Liver (tissue), 9 donors: ENCODE data around the gene TMED9. TPM values are rescaled to one million over a fixed set of nuclear protein-coding genes. Genes with fewer than 3 reads are reported as not detected.

Source experiments
- DNase-seq: peaks from one replicate; pipeline ENCODE4 v3.0.0-alpha.2; 2017; ENCODE audit warnings: low spot score
- H3K27ac ChIP-seq, 2 donors: one replicate each; pipeline ENCODE4 v1.7.0; 2013; ENCODE audit warnings: inconsistent platforms in 2 of 2, low read length in 2 of 2, control low read depth in 1 of 2, low read depth in 1 of 2, mild to moderate bottlenecking in 1 of 2
- H3K27me3 ChIP-seq, 4 donors: one replicate each; pipeline versions ENCODE4 v1.6.1 to v1.7.0; 2013; ENCODE audit warnings: low read length in 3 of 4, inconsistent platforms in 1 of 4, mild to moderate bottlenecking in 1 of 4, moderate library complexity in 1 of 4; ENCODE audit not compliant: control insufficient read depth in 4 of 4, insufficient read depth in 4 of 4
- H3K36me3 ChIP-seq, 4 donors: one replicate each; pipeline versions ENCODE4 v1.6.1 to v1.7.0; 2013; ENCODE audit warnings: low read length in 3 of 4, mild to moderate bottlenecking in 3 of 4, low read depth in 1 of 4, moderate library complexity in 1 of 4; ENCODE audit not compliant: control insufficient read depth in 4 of 4, insufficient read depth in 3 of 4
- H3K4me1 ChIP-seq, 4 donors: one replicate each; pipeline versions ENCODE4 v1.6.1 to v1.7.0; 2013; ENCODE audit warnings: low read length in 3 of 4, mild to moderate bottlenecking in 3 of 4, moderate library complexity in 1 of 4; ENCODE audit not compliant: control insufficient read depth in 4 of 4, insufficient read depth in 4 of 4
- H3K4me3 ChIP-seq, 3 donors: one replicate each; pipeline versions ENCODE4 v1.6.1 to v1.7.0; 2013; ENCODE audit warnings: low read length in 3 of 3, control low read depth in 1 of 3, low read depth in 1 of 3, mild to moderate bottlenecking in 1 of 3
- H3K9ac ChIP-seq, 2 donors: one replicate each; pipeline ENCODE4 v1.7.0; 2013; ENCODE audit warnings: low read length in 2 of 2, mild to moderate bottlenecking in 2 of 2, moderate library complexity in 2 of 2, control low read depth in 1 of 2, low read depth in 1 of 2
- H3K9me3 ChIP-seq, 4 donors: one replicate each; pipeline versions ENCODE4 v1.6.1 to v1.7.0; 2013; ENCODE audit warnings: low read length in 3 of 4; ENCODE audit not compliant: control insufficient read depth in 4 of 4
- ATF3 ChIP-seq: IDR thresholded peaks from 2 replicates; pipeline ENCODE4 v1.6.1; 2016; ENCODE audit warnings: antibody characterized with exemption
- CTCF ChIP-seq: fragments of 150-350 bp; IDR thresholded peaks from 2 replicates; pipeline ENCODE4 v1.5.1; 2017; ENCODE audit warnings: improper control_type of control experiment, low read depth, low read length; ENCODE audit not compliant: missing input control
- EGR1 ChIP-seq, 2 donors: IDR thresholded peaks; 2 replicates each; pipeline ENCODE4 v1.6.1; 2016 to 2018; ENCODE audit warnings: antibody characterized with exemption in 2 of 2, low read depth in 2 of 2
- FOXA1 ChIP-seq: IDR thresholded peaks from 2 replicates; pipeline ENCODE4 v1.6.1; 2016; ENCODE audit warnings: antibody characterized with exemption
- FOXA2 ChIP-seq: IDR thresholded peaks from 2 replicates; pipeline ENCODE4 v1.6.1; 2016; ENCODE audit warnings: antibody characterized with exemption
- GABPA ChIP-seq, 2 donors: IDR thresholded peaks in 1 of 2; conservative IDR thresholded peaks in 1 of 2; 2 replicates each; pipeline ENCODE4 v1.6.1; 2016; ENCODE audit warnings: antibody characterized with exemption in 2 of 2, mild to moderate bottlenecking in 1 of 2, moderate library complexity in 1 of 2
- HNF4A ChIP-seq, 2 donors: conservative IDR thresholded peaks; 2 replicates each; pipeline ENCODE4 v1.6.1; 2016; ENCODE audit warnings: antibody characterized with exemption in 2 of 2, mild to moderate bottlenecking in 2 of 2
- JUND ChIP-seq, 2 donors: IDR thresholded peaks; 2 replicates each; pipeline ENCODE4 v1.6.1; 2016; ENCODE audit warnings: antibody characterized with exemption in 2 of 2
- MAX ChIP-seq: IDR thresholded peaks from 2 replicates; pipeline ENCODE4 v1.6.1; 2016; ENCODE audit warnings: antibody characterized with exemption
- NR2F2 ChIP-seq: IDR thresholded peaks from 2 replicates; pipeline ENCODE4 v1.6.1; 2016; ENCODE audit warnings: antibody characterized with exemption
- RAD21 ChIP-seq, 2 donors: IDR thresholded peaks; 2 replicates each; pipeline ENCODE4 v1.6.1; 2016; ENCODE audit warnings: antibody characterized with exemption in 2 of 2, mild to moderate bottlenecking in 2 of 2
- RXRA ChIP-seq, 2 donors: IDR thresholded peaks; 2 replicates each; pipeline ENCODE4 v1.6.1; 2017 to 2018; ENCODE audit warnings: antibody characterized with exemption in 2 of 2, mild to moderate bottlenecking in 1 of 2
- SP1 ChIP-seq: IDR thresholded peaks from 2 replicates; pipeline ENCODE4 v1.6.1; 2018; ENCODE audit warnings: antibody characterized with exemption, mild to moderate bottlenecking
- ZBTB33 ChIP-seq: IDR thresholded peaks from 2 replicates; pipeline ENCODE4 v1.6.1; 2016; ENCODE audit warnings: antibody characterized with exemption
- WGBS: extraction: QIAGEN DNeasy Blood & Tissue Kit; methylation state at CpG from one replicate; pipeline ENCODE4 v1.1.7; 2013; 5-methylcytosine and 5-hydroxymethylcytosine counted together
- polyA plus RNA-seq, 2 donors: library from polyadenylated mRNA; stranded (reverse) in 1 of 2; unstranded in 1 of 2; fragments of 200-250 nt in 1 of 2; fragments of >200 nt in 1 of 2; fragmentation: Nextera tagmentation in 1 of 2; extraction: Ambion mirVana in 1 of 2; gene quantifications; one replicate each; pipeline versions ENCODE4 v1.2.1 to v1.2.3, GENCODE V29; 2013 to 2015
- total RNA-seq, 2 donors: library from RNA; depleted of rRNA; stranded (reverse); fragments of >200 nt; gene quantifications; one replicate each; pipeline ENCODE4 v1.2.3, GENCODE V29; 2014
- donor health status: healthy.
- donor health status: healthy.
- donor health status: healthy.
- donor health status: healthy.
- donor health status: healthy.

TMED9 gene
- total and polyA plus RNA-seq, 4 donors, result 66.7 to 234 (median 106) TPM

GRCh38 chr5:177601126-177601525, 9.1 kb downstream of the TMED9 start (continued):
- TF ChIP-seq RXRA (IDR thresholded peaks at IDR 0.05), result no peak
- TF ChIP-seq FOXA2, result no peak
- TF ChIP-seq ATF3, result no peak
- no peak for TF ChIP-seq HNF4A (conservative IDR thresholded peaks at IDR 0.05)
- TF ChIP-seq SP1, result no peak
- no peak for TF ChIP-seq NR2F2
- no peak for TF ChIP-seq ZBTB33
- TF ChIP-seq GABPA (IDR thresholded peaks at IDR 0.05 in 1 of 2, conservative IDR thresholded peaks at IDR 0.05 in 1 of 2), result no peak
- no peak for TF ChIP-seq FOXA1
- TF ChIP-seq MAX, result no peak
- no peak for TF ChIP-seq EGR1 (IDR thresholded peaks at IDR 0.05; ENCODE audit: low read depth in 2 of 2)

GRCh38 chr5:177601577-177602457, 9.8 kb downstream of the TMED9 start:
- Histone ChIP-seq H3K4me1 (peaks cover 0 to 19% (median 10%) of the 10 kb centered on the region in 4 donors), H3K36me3 (peaks cover 0 to 7% (median 0%) of the 10 kb centered on the region in 4 donors), H3K9ac (no peak overlapping the region), H3K27ac (no peak overlapping the region), H3K4me3 (no peak overlapping the region), H3K27me3 (no peaks in the 10 kb centered on the region), H3K9me3 (no peaks in the 10 kb centered on the region)
- 93% methylated on average over 13 of the region's 13 CpGs for WGBS
- TF ChIP-seq CTCF (peak; percentile 21), JUND (IDR thresholded peaks at IDR 0.05) (no peak), FOXA2 (no peak), RAD21 (IDR thresholded peaks at IDR 0.05) (peak; percentile 31 to 47)
- no peak for DNase-seq

GRCh38 chr5:177602458-177602830, 10.4 kb downstream of the TMED9 start:
- Histone ChIP-seq H3K27ac (no peak overlapping the region), H3K4me3 (no peak overlapping the region), H3K9me3 (no peaks in the 10 kb centered on the region), H3K36me3 (peaks cover 0 to 7% (median 0%) of the 10 kb centered on the region in 4 donors), H3K9ac (no peak overlapping the region), H3K4me1 (peaks cover 0 to 19% (median 13%) of the 10 kb centered on the region in 4 donors), H3K27me3 (no peaks in the 10 kb centered on the region)
- TF ChIP-seq FOXA2, result no peak
- no peak for TF ChIP-seq ATF3
- no peak for TF ChIP-seq FOXA1
- no peak for TF ChIP-seq RXRA (IDR thresholded peaks at IDR 0.05)
- no peak for TF ChIP-seq ZBTB33
- TF ChIP-seq SP1, result no peak
- no peak for TF ChIP-seq EGR1 (IDR thresholded peaks at IDR 0.05; ENCODE audit: low read depth in 2 of 2)
- TF ChIP-seq RAD21 (IDR thresholded peaks at IDR 0.05), result no peak
- TF ChIP-seq MAX, result no peak
- 94% methylated on average over 4 of the region's 4 CpGs for WGBS
- DNase-seq, result no peak
